Measurements from ENCODE around the gene ACER1. TPM values are rescaled to one million over a fixed set of nuclear protein-coding genes. Genes with fewer than 3 reads are reported as not detected.

Gene ACER1
- total and polyA plus RNA-seq, 5 donors from 2014 or later: 0.54 to 3.4 (median 0.98) TPM

- H3K4me1 ChIP-seq (ENCODE audit: control insufficient read depth, insufficient read depth, low read length, poor library complexity, severe bottlenecking): no peaks in the 10 kb centered on the region
- DNase-seq (no peak), ATAC-seq (ENCODE audit: low read depth in 2 of 2) (no peak)
- H3K27ac ChIP-seq (ENCODE audit: insufficient read depth, low read length, poor library complexity, severe bottlenecking): no peak overlapping the region
- H3K4me3 ChIP-seq (ENCODE audit: low read depth, low read length): no peak overlapping the region
- H3K27me3 ChIP-seq (ENCODE audit: control insufficient read depth, insufficient read depth, low read length): no peaks in the 10 kb centered on the region
- Mint-ChIP-seq H3K36me3 (peaks cover 14% of the 10 kb centered on the region), H3K4me1 (peaks cover 0 to 45% (median 5%) of the 10 kb centered on the region in 4 donors), H3K9me3 (no peaks in the 10 kb centered on the region), H3K27me3 (no peaks in the 10 kb centered on the region), H3K4me3 (no peak overlapping the region), H3K27ac (no peak overlapping the region)
- no peaks in the 10 kb centered on the region for H3K9me3 ChIP-seq (ENCODE audit: control insufficient read depth in 2 of 2, low read length in 2 of 2)
- H3K36me3 ChIP-seq (ENCODE audit: control insufficient read depth, insufficient read depth, low read length): peaks cover 40% of the 10 kb centered on the region
Measured at GRCh38 chr19:6270076-6270745, 63.2 kb downstream of the ACER1 start.

GRCh38 chr19:6269101-6269886 lies 64.1 kb downstream of the ACER1 start:
- ATAC-seq (ENCODE audit: low read depth in 2 of 2) (no peak), DNase-seq (no peak)
- no peak overlapping the region for H3K27ac Mint-ChIP-seq
- no peaks in the 10 kb centered on the region for H3K27me3 Mint-ChIP-seq
- Histone ChIP-seq H3K9me3 (ENCODE audit: control insufficient read depth in 2 of 2, low read length in 2 of 2) (no peaks in the 10 kb centered on the region), H3K27ac (ENCODE audit: insufficient read depth, low read length, poor library complexity, severe bottlenecking) (no peak overlapping the region), H3K4me1 (ENCODE audit: control insufficient read depth, insufficient read depth, low read length, poor library complexity, severe bottlenecking) (no peaks in the 10 kb centered on the region), H3K36me3 (ENCODE audit: control insufficient read depth, insufficient read depth, low read length) (peaks cover 40% of the 10 kb centered on the region), H3K27me3 (ENCODE audit: control insufficient read depth, insufficient read depth, low read length) (no peaks in the 10 kb centered on the region), H3K4me3 (ENCODE audit: low read depth, low read length) (no peak overlapping the region)
- H3K36me3 Mint-ChIP-seq: peaks cover 14% of the 10 kb centered on the region
- no peak overlapping the region for H3K4me3 Mint-ChIP-seq
- peaks cover 0 to 39% (median 4%) of the 10 kb centered on the region in 4 donors for H3K4me1 Mint-ChIP-seq
- H3K9me3 Mint-ChIP-seq: no peaks in the 10 kb centered on the region

DNA sequence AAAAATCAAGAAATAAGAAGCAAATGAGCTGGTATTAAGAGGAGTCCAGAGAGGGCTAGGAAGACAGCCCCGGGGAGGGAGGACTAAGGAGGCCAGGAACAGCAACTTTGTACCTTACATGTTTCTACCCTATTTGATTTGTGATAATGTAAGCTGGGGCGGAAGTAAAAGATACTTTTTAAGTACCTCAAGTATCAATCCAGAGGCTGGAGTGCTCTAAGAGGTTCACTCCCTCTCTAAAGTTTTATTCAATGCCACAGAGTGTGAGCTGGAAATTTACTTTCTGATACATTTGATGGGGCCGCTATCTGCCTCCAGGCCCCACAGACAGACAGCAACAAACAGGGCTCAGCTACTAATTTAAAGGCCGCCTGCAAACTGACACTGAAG lies 65.0 kb downstream of the ACER1 start:
- peaks cover 40% of the 10 kb centered on the region for H3K36me3 ChIP-seq (ENCODE audit: control insufficient read depth, insufficient read depth, low read length)
- no peak for DNase-seq
- Mint-ChIP-seq H3K4me3 (no peak overlapping the region), H3K4me1 (peaks cover 0 to 32% (median 4%) of the 10 kb centered on the region in 4 donors), H3K36me3 (peaks cover 15% of the 10 kb centered on the region), H3K27me3 (no peaks in the 10 kb centered on the region), H3K27ac (peak overlapping the region in 2 of 3 donors; percentile 19 to 69), H3K9me3 (peaks cover 0 to under 1% (median 0%) of the 10 kb centered on the region in 7 donors)
- no peak for ATAC-seq (ENCODE audit: low read depth in 2 of 2)
- no peak overlapping the region for H3K27ac ChIP-seq (ENCODE audit: insufficient read depth, low read length, poor library complexity, severe bottlenecking)
- H3K4me3 ChIP-seq (ENCODE audit: low read depth, low read length): no peak overlapping the region
- no peaks in the 10 kb centered on the region for H3K4me1 ChIP-seq (ENCODE audit: control insufficient read depth, insufficient read depth, low read length, poor library complexity, severe bottlenecking)
- H3K9me3 ChIP-seq (ENCODE audit: control insufficient read depth in 2 of 2, low read length in 2 of 2): no peaks in the 10 kb centered on the region
- H3K27me3 ChIP-seq (ENCODE audit: control insufficient read depth, insufficient read depth, low read length): no peaks in the 10 kb centered on the region

GRCh38 chr19:6267552-6268381 lies 65.6 kb downstream of the ACER1 start:
- DNase-seq (no peak), ATAC-seq (ENCODE audit: low read depth in 2 of 2) (no peak)
- no peak overlapping the region for H3K4me3 Mint-ChIP-seq
- peak overlapping the region in 2 of 3 donors; percentile 19 to 77 for H3K27ac Mint-ChIP-seq
- H3K9me3 ChIP-seq (ENCODE audit: control insufficient read depth in 2 of 2, low read length in 2 of 2): no peaks in the 10 kb centered on the region
- H3K27me3 Mint-ChIP-seq: no peaks in the 10 kb centered on the region
- peaks cover 0 to 26% (median 6%) of the 10 kb centered on the region in 4 donors for H3K4me1 Mint-ChIP-seq
- H3K36me3 Mint-ChIP-seq: peaks cover 17% of the 10 kb centered on the region
- H3K9me3 Mint-ChIP-seq: peaks cover 0 to 1% (median 0%) of the 10 kb centered on the region in 7 donors
- no peaks in the 10 kb centered on the region for H3K4me1 ChIP-seq (ENCODE audit: control insufficient read depth, insufficient read depth, low read length, poor library complexity, severe bottlenecking)
- no peak overlapping the region for H3K27ac ChIP-seq (ENCODE audit: insufficient read depth, low read length, poor library complexity, severe bottlenecking)
- H3K27me3 ChIP-seq (ENCODE audit: control insufficient read depth, insufficient read depth, low read length): no peaks in the 10 kb centered on the region
- H3K36me3 ChIP-seq (ENCODE audit: control insufficient read depth, insufficient read depth, low read length): peaks cover 40% of the 10 kb centered on the region
- H3K4me3 ChIP-seq (ENCODE audit: low read depth, low read length): no peak overlapping the region

DNA sequence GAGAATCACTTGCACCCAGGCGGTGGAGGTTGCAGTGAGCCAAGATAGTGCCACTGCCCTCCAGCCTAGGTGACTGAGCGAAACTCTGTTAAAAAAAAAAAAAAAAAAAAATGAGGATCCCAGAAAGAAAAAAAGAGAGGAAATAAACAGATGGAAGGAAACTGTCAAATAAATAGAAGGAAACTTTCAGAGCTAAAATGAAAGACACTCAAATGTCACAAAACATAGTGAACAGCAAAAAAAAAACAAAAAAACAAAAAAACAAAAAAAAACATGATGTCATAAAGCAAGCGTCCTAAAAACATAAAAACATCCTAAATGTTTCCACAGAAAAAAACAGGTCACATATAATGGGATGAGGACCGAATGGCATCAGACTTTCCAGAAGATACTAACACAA lies 68.6 kb downstream of the ACER1 start:
- Histone ChIP-seq H3K27me3 (ENCODE audit: control insufficient read depth, insufficient read depth, low read length) (no peaks in the 10 kb centered on the region), H3K4me1 (ENCODE audit: control insufficient read depth, insufficient read depth, low read length, poor library complexity, severe bottlenecking) (no peaks in the 10 kb centered on the region), H3K36me3 (ENCODE audit: control insufficient read depth, insufficient read depth, low read length) (peaks cover 38% of the 10 kb centered on the region), H3K9me3 (ENCODE audit: control insufficient read depth in 2 of 2, low read length in 2 of 2) (no peaks in the 10 kb centered on the region), H3K27ac (ENCODE audit: insufficient read depth, low read length, poor library complexity, severe bottlenecking) (no peak overlapping the region), H3K4me3 (ENCODE audit: low read depth, low read length) (no peak overlapping the region)
- Mint-ChIP-seq H3K9me3 (peaks cover 0 to 1% (median 0%) of the 10 kb centered on the region in 7 donors), H3K27ac (no peak overlapping the region), H3K4me3 (no peak overlapping the region), H3K36me3 (peaks cover 7% of the 10 kb centered on the region), H3K27me3 (no peaks in the 10 kb centered on the region), H3K4me1 (peaks cover 0 to 8% (median 4%) of the 10 kb centered on the region in 4 donors)
- ATAC-seq (ENCODE audit: low read depth in 2 of 2) (no peak), DNase-seq (no peak)

DNA sequence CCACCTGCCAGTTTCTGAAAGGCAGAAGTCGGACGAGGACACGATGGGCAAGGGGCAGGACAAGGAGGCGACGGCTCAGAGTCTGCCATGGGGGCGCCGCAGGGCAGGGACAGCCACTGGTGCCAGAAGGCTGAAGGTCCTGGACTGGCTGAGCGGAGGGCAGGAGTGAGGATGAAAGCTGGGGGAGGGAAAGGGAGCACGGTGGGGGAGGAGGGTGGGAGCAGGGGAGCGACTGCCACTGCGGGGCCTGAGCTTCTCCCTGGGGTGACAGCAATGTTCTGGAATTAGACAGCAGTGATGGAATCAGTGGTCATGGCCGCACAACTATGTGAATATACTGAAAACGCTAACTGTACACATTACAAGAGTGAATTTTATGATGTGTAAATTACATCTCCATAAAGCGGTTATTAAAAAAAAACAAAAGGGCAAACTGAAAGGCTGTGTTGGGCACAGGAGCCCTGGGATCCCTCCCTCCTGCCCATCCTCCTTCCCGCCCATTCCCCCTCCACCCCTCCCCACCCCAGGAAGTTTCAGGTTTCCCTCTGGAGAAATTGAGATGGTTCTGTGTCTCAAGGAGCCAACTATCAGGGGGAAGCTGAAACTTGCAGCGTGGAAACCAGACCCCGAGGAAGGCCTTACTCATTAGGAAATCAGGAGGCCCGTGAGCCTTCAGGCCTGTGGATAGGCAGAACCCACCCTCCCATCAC lies 69.5 kb downstream of the ACER1 start:
- Histone ChIP-seq H3K4me3 (ENCODE audit: low read depth, low read length) (no peak overlapping the region), H3K4me1 (ENCODE audit: control insufficient read depth, insufficient read depth, low read length, poor library complexity, severe bottlenecking) (no peaks in the 10 kb centered on the region), H3K9me3 (ENCODE audit: control insufficient read depth in 2 of 2, low read length in 2 of 2) (no peaks in the 10 kb centered on the region), H3K27me3 (ENCODE audit: control insufficient read depth, insufficient read depth, low read length) (no peaks in the 10 kb centered on the region), H3K27ac (ENCODE audit: insufficient read depth, low read length, poor library complexity, severe bottlenecking) (no peak overlapping the region), H3K36me3 (ENCODE audit: control insufficient read depth, insufficient read depth, low read length) (peaks cover 36% of the 10 kb centered on the region)
- ATAC-seq (ENCODE audit: low read depth in 2 of 2) (no peak), DNase-seq (no peak)
- peaks cover 8% of the 10 kb centered on the region for H3K36me3 Mint-ChIP-seq
- H3K4me1 Mint-ChIP-seq: peaks cover 0 to 11% (median 6%) of the 10 kb centered on the region in 4 donors
- H3K9me3 Mint-ChIP-seq: peaks cover 0 to 1% (median 0%) of the 10 kb centered on the region in 7 donors
- H3K27me3 Mint-ChIP-seq: no peaks in the 10 kb centered on the region
- no peak overlapping the region for H3K27ac Mint-ChIP-seq
- no peak overlapping the region for H3K4me3 Mint-ChIP-seq

DNA sequence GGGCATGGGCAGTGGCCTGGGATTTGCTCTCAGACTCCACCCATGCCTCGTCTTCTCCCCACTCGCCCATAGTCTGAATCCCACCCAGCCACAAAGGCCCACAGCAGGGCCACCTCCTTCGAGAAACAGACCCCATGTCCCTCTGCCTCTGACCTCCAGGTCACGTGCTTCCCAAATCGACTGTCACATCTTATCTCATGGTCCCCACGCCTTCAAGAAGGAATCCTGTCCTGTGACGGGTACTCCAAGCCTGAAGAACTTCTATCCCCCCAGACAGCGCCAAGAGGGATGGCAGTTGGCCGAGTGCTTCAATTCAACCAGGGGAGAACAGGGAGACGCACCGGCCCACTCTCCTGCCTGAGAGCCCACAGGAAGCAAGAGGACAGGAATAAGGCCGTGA lies 70.1 kb downstream of the ACER1 start:
- DNase-seq: no peak
- Mint-ChIP-seq H3K27ac (no peak overlapping the region), H3K36me3 (peaks cover 12% of the 10 kb centered on the region), H3K4me3 (no peak overlapping the region), H3K9me3 (peaks cover 0 to 1% (median 0%) of the 10 kb centered on the region in 7 donors), H3K27me3 (no peaks in the 10 kb centered on the region), H3K4me1 (peaks cover 0 to 16% (median 8%) of the 10 kb centered on the region in 4 donors)
- H3K36me3 ChIP-seq (ENCODE audit: control insufficient read depth, insufficient read depth, low read length): peaks cover 33% of the 10 kb centered on the region
- H3K27ac ChIP-seq (ENCODE audit: insufficient read depth, low read length, poor library complexity, severe bottlenecking): no peak overlapping the region
- H3K4me1 ChIP-seq (ENCODE audit: control insufficient read depth, insufficient read depth, low read length, poor library complexity, severe bottlenecking): no peaks in the 10 kb centered on the region
- no peaks in the 10 kb centered on the region for H3K9me3 ChIP-seq (ENCODE audit: control insufficient read depth in 2 of 2, low read length in 2 of 2)
- no peak overlapping the region for H3K4me3 ChIP-seq (ENCODE audit: low read depth, low read length)
- ATAC-seq (ENCODE audit: low read depth in 2 of 2): no peak
- H3K27me3 ChIP-seq (ENCODE audit: control insufficient read depth, insufficient read depth, low read length): no peaks in the 10 kb centered on the region
